T-helper 2 cell treated with Interferon-gamma antibody and Interleukin-4, amounts not matched to agents 100 ng/mL and 5 ng/mL, for 36 hours (primary cell): ENCODE results near the gene CSTA. TPM values are rescaled to one million over a fixed set of nuclear protein-coding genes. Genes with fewer than 3 reads are reported as not detected.

ENCODE experiments used
- intact Hi-C: fragments of 100-400 bp; cut with micrococcal nuclease; formaldehyde crosslinking; loops from one replicate; pipeline ENCODE4 v1.15.1; 2023
- total RNA-seq: library from RNA; stranded (reverse); gene quantifications from 2 replicates; pipeline ENCODE4 v1.2.3, GENCODE V29; 2022

The CSTA gene, protein sequence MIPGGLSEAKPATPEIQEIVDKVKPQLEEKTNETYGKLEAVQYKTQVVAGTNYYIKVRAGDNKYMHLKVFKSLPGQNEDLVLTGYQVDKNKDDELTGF
- not detected in 2 replicates for total RNA-seq

DNA sequence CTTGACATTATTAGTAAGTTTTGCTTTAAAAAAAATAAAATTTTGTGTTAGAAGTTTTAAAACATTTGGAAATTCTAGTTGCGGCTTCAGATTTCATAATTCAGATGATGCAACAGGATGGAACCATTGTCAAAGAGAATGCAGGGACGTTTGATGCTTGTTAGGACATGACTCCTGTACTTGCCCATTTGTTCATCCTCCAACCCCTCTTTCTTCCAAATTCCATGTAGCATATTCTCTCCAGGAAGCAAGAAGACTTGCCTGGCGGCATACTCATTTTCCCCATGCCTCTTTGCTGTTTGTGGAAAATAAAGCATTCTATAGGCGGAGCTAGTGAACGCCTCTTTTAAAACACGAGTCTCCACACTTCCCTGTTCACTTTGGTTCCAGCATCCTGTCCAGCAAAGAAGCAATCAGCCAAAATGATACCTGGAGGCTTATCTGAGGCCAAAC is at the start of gene CSTA:
Gene CSTA, plus strand, starts transcription at position 378 of the 453 bp plus-strand sequence. Its CDS starts 45 bp downstream, at position 423.
- intact Hi-C loops, result no loop called here

DNA sequence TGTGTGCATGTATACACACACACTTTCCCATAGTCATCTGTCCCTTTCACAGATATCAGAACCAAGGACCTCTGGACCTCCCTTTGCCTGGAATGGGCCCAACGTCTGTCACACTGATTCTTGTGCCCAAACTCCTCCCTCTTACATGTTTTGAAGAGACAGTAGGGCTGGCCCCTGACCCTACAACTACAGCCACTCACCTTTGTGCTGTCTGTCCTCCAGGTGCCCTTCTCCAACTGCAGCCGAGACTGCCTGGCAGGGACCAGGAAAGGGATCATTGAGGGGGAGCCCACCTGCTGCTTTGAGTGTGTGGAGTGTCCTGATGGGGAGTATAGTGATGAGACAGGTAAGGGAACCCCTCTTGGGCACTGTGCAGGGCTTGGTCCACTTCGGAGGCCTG is 43.2 kb upstream of the CSTA start:
- intact Hi-C loops, result no loop called here

DNA sequence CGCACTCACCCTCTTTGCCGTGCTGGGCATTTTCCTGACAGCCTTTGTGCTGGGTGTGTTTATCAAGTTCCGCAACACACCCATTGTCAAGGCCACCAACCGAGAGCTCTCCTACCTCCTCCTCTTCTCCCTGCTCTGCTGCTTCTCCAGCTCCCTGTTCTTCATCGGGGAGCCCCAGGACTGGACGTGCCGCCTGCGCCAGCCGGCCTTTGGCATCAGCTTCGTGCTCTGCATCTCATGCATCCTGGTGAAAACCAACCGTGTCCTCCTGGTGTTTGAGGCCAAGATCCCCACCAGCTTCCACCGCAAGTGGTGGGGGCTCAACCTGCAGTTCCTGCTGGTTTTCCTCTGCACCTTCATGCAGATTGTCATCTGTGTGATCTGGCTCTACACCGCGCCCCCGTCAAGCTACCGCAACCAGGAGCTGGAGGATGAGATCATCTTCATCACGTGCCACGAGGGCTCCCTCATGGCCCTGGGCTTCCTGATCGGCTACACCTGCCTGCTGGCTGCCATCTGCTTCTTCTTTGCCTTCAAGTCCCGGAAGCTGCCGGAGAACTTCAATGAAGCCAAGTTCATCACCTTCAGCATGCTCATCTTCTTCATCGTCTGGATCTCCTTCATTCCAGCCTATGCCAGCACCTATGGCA is 41.1 kb upstream of the CSTA start:
- intact Hi-C loops, result no loop called here

DNA sequence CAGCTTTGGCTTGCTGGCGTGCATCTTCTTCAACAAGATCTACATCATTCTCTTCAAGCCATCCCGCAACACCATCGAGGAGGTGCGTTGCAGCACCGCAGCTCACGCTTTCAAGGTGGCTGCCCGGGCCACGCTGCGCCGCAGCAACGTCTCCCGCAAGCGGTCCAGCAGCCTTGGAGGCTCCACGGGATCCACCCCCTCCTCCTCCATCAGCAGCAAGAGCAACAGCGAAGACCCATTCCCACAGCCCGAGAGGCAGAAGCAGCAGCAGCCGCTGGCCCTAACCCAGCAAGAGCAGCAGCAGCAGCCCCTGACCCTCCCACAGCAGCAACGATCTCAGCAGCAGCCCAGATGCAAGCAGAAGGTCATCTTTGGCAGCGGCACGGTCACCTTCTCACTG is 40.6 kb upstream of the CSTA start:
- intact Hi-C loops, result no loop called here

DNA sequence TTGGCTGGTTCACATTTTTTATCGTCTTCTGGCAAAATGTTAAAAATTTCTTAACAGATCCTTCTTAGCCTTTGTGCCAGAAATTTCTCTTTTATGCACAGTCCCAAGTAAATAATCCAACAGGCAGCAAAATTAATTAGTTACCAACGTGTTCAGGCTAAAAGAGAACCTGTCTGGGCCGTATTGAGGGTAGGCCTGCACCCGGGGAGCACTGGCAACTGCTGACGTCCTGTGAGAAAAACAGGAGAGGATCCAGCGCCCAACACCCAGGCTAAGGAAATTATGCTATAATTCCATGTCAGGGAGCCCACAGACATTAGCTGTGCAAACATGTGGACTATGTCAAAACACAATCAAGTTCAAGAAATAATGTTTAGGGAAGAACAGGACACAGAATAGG is 30.7 kb upstream of the CSTA start:
- intact Hi-C loops, result no loop called here

DNA sequence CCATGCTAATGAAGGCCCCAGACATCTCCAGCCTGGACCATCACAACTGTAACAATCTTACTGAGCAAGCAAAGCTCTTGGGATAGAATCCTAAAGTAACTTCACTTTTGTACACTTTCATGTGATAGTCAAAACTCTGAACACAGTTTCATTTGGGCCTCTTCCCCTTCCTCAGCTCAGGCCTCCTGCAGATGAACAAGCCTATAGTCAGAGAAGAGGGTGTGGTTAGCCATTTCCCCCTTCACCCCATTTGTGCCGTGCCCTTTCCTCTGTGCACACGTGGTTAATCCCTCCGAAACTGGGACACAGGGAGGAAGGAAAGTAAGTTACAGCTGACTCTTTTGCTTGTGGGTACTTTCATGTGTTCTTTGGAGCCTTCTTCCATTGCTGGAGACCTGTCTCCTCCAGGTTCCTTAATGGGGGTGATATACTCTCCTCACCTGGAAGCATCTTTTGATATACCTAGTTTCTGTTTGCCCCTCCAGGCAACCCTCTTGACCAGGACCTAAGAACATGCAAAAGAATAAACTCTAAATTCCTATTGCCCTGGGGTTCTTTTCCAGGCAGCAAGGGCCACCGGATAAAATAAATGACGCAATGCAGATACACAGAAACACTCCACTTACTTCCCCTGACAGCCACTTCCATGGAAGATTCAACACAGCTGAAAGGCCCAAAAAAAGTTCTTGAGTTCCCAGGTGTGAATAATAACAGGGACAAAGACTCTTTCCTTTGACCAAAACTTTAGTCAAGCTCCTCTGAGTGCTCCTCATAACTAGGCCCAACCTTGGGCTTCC is 29.6 kb upstream of the CSTA start:
- intact Hi-C loops, result no loop called here

DNA sequence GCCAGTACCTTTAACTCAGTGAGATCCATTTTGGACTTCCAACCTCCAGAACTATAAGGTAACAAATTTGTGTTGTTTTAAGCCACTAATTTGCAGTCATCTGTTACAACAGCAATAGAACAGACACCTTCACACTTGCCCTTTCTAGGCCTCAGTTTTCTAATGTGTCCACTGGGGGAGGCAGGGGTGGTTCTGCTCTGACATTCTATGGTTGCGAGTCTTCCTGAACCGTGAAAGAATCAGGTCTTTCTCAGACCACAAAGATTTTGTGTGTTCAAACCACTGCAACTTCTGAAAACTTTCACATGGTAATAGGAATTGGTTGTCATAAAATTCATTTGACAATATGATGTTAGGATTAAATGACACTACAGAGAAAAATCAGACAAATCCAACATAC is 26.8 kb upstream of the CSTA start:
- intact Hi-C loops, result no loop called here

DNA sequence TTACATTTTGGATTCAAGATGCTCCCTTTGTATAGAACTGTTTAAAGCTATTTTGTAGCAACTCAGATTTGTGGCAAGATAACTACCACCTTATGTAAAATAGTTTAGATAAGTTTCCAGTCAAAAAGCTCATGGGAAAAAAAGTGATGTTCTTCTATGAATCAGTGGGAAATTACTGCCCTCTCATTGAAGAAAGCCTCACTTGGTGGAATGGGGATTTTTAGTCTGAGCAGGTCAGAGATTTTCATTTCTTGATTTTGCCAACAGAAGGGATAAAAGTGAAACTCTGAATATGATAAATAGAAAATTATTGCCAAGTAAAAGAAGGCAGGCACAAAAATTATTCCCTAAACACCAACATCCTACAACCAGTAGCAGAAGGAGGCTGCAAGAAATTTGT is 25.8 kb upstream of the CSTA start:
- intact Hi-C loops, result no loop called here

DNA sequence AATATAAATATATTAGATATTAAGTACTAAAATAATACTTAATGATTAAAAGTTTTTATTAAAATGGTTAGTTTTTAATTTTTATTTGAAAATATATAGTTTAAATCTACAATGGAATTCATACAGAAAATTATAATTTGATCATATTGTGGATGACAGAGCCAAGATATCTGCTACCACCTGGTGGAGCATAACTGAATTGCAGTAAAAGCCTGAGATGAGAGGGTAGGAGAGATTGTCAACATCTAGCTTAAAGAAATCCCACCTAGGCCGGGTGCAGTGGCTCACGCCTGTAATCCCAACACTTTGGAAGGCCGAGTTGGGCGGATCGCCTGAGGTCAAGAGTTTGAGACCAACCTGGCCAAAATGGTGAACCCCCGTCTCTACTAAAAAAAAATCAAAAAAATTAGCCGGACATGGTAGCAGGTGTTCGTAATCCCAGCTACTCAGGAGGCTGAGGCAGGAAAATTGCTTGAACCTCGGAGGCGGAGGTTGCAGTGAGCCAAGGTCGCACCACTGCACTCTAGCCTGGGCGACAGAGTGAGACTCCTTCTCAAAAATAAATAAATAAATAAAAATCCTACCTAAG is 25.1 kb upstream of the CSTA start:
- intact Hi-C loops, result loop anchor here (1.0 kb wide), 2 partner anchors 199 to 754 kb away; no protein-coding TSS in a partner anchor

DNA sequence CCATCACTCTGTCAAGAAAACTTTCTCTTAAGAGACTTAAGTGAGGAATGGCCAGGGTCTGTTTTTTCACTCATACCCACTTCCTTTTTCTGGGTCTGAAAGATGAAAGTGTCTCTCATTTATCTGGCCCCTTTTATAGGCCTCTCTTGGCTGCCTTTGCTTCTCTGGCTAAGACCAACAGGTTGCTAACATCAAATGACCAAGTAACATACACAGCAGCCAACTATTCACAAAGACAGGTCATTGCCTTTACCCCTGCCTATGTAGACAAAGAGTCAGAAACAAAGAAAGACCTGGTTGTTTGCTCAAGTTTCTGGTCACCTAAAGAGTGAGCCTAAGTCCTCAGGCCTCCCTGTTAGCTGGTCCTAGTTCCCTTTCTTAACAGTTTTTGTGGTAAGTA is 24.0 kb upstream of the CSTA start:
- intact Hi-C loops, result no loop called here

DNA sequence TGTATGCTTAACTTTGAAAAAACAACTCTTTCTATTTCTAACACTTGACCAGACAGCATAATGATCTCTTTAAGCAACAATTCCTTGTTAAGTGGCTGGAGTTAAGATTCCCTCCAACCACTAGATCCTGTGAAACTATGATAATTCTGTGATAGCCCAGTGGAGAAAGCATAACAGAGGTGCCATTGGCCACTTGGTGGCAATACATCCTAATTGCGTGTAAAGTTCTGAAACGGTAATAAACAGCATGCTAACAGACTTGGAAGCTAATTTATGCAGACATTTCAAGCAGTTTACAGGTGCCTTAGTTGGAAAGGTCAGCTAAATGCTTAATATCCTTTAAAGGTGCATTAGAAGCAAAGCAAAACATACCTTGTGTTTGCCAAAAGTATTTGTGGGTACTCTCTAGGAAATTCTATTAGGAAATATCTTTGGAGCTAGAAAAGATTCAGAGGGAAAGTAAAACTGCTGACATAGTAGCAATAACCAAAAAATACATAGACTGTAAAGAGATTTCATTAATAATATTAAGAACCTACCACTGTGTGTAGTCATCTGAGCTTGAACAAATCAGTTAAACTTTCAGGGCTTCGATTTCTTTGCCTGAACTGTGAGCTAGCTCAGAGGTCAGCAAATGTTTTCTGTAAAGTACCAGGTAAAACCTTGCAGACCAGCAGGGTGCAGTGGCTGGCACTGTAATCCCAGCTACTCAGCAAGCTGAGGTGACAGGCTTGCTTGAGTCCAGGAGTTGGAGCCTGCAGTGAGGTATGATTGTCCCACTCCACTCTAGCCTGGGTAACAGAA is 19.0 kb upstream of the CSTA start:
- intact Hi-C loops, result loop anchor here (2.0 kb wide), 1 partner anchor 51 kb away; no protein-coding TSS in a partner anchor

DNA sequence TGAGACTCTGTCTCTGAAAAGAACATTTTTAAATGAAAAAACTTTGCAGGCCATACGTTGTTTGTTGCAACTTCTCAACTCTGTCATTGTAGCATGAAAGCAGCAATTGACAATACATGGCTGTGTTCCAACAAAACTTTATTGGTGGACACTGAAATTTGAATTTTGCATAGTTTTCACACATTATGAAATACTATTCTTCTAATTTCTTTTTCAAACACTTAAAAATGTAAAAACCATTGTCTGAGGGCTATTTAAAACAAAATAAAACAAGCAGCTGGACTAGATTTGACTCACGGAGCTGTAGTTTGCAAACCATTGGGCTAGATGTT is 18.5 kb upstream of the CSTA start:
- intact Hi-C loops, result loop anchor here (2.0 kb wide), 1 partner anchor 50 kb away; no protein-coding TSS in a partner anchor

DNA sequence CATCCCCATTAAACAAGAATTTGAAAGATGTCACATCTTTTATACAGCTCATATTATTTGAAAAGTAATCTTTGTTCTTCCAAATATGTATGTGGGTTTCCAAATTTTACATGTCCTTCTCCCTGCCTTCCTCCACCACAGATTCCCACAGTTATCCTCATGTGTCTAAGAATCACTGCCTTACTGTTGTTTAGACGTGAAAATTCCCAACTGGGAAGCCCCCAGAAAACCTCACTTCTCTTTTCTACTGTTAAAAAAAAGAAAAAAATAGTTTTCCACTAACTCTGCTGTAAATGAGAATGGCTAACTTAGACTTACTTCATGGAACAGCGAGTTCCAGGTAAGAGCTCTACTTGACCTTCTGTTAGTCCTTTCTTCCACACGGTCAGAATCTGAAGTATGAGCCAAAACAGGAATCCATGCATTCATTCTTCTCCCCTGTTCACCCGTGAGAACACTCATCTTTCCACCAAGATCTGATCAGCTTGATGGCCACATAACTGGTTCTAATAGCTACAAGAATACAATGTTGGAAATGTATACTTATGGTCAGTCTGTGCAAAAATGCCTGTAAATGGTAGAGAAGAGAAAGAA is 17.9 kb upstream of the CSTA start:
- intact Hi-C loops, result loop anchor here (2.0 kb wide), 1 partner anchor 50 kb away; no protein-coding TSS in a partner anchor

DNA sequence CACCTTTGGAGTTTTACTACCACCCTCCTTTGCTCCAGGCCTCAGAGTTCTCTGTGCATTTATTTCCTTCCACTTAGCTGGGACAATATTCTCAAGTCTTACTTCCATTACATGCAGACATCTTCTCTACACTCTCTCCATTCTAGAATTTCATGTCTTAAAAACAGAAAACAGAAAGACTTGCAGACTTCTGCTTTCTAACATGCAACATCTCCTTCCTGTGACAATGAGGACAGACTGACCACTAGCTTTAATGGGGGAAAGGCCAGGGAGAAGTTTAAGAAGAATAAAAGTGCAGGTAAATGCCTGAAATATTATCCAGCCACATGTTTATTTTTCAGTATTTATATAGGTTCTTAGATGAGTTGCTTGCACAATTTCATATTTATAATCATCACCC is 17.1 kb upstream of the CSTA start:
- intact Hi-C loops, result loop anchor here (2.0 kb wide), 1 partner anchor 49 kb away; no protein-coding TSS in a partner anchor

DNA sequence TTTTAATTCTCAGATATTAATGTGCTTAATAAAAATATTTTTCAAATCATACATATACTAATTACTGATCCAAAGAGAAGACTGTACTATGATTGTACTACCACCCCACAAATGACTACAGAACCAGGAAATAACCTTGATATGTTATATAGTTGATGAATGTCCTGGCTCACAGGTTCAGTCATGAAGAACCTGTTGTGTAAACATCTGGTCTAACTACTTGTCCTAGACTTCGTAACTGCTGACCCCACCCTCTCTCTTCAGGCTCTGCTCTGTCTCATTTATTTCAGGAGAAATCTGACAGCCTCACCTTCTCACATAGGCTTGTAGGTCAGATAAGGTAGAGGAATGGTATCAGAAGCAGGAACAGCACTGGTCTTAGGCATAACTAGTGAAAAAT is 14.7 kb upstream of the CSTA start:
- intact Hi-C loops, result no loop called here

DNA sequence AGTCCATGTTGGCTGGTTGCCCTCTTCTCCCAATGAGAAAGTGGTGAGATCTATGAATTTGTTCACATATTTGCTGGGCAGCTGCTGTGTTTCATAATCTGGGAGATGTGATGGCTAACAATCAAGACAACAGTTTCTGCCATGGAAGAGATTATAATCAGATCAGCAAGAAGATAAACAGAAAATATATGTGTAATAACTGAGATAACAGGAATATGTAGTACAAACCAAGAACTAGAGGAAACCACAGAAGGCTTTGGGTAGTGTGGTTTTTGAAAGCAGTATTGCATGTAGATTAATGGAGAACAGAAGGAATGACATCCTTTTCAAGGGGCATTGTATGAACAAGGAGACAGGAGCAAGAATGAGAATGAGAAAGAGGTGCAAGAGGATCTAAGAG is 12.2 kb upstream of the CSTA start:
- intact Hi-C loops, result no loop called here

DNA sequence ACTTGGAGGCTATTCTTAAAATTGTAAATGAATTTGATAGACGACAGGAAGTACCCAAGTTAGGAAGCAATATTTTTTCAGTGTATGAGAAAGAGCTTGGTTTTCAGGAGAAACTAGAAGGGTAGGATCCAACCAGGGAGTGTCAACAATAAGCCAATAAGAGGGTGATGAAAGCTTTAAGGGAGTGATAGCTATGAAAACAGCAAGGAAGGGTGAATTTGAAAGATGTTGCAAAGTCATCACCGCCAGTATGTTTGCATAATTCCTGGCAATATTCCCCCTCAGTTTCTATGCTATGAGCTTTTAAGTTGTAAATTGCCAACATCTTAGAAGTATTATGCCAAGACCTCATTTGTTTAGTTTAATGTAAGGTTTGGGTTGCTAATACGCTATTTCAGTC is 11.8 kb upstream of the CSTA start:
- intact Hi-C loops, result no loop called here

DNA sequence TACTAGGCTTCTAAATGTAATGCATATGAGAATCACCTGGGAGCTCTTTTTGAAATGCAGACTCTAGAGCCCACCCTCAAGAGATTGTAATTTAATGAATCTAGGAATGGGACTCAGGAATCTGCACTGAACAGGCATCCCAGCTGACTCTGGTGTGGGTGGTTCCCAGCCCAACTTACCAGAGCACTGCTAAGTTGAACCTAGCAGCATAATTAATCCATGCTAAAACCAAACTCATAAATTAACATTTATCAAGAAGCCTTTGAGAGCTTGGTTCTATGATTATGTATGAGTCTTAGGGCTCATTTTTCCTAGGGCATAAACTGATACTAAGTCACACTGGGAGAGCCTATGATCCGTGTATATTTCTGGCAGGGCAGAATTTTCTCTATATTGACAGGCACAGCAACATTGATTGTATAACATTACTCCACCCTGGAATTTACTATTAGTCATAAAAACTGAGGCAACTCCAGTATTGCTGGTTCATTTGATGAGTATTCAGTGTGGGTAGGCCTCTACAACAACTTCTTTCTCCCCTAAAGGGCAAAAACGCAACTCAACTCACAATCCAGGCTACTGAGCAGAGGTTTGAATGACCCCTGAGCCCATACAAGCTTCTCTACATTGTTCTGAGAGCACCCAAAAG is 10.7 kb upstream of the CSTA start:
- intact Hi-C loops, result no loop called here

DNA sequence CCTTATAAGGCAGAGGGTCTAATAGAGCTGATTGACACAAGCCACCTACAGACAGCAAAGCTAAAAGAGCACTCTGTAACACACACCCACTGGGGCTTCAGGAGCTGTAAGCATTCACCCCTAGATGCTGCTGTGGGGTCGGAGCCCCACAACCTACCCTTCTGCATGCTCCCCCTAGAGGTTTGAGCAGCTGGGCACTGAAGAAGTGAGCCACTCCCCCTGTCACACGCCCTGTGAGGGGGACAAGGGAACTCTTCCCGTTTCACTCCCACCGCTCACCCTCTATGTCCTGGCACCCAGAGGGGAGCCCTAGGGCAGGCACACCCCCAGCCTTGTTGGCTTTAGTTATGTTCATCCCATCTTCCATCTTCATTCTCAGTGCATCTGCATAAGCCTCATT is 9.4 kb upstream of the CSTA start:
- intact Hi-C loops, result no loop called here

DNA sequence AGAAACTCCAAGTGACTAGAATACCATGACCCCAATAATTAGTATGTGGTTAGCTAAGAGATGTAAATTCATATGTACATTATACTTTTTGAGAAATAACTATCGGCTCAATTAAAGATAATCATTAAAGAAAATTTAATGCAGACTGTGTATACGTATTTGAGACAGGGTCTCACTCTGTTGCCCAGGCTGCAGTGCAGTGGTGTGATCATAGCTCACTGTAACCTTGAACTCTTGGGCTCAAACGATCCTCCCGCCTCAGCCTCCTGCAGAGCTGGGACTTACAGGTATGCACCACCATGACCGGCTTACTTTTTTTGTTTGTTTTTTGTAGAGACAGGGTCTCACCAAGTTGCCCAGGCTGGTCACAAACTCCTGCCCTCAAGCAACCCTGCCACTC is 8.7 kb upstream of the CSTA start:
- intact Hi-C loops, result no loop called here
